ENCODE data around the gene CLEC4E.
"Not testable (repeated sequence)": the region's sequence is repeated elsewhere in the genome, so short reads cannot be mapped to it uniquely, and the experiment has no call there.

Gene CLEC4E

GRCh38 chr12:8532045-8532444 is 8.7 kb downstream of the CLEC4E start:
- no peak for DNase-seq

DNA sequence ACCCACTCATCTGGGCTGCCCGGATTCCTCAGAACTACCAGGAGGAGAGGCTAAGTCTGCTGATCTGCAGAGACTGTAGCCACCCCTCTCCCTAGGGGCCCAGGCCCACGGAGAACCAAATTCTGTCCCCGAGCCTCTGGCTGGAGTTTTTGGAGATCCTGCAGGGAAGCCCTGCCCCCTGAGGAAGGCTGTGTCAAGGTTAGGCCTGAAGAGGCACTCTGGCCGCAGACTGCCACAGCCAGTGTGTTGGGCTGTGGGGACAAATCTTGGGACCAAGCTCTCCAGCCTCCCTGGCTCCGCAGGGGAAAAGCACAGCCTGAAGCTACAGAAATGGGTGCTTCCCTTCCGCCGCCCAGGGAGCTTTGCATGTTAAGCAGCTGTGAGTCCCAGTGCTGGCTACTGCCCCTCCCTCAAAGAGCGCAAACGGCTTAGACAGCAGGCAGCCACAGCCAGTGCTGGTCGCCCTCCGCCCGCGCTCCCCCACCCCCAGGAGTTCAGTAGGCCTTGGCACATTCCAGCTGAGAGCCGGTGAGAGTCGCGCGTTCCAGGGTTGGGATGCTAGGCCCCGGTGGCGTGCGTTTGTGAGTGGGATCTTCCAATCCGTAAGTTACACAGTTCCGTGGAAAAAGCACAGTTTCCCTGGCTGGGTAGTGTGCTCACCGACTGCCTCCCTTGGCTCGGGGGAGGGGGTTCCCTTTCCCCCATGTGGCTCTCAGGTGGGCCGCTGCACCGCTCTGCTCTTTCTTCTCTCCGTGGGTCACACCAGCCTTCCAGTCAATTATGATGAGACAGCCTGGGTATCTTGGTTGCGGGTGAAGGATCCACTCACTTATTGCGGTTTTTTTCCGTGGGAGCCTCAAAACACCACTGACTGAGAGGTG is 13.2 kb downstream of the CLEC4E start:
- DNase-seq: no peak

- no peak for DNase-seq
Observed at GRCh38 chr12:8519171-8519570, 21.5 kb downstream of the CLEC4E start.

DNA sequence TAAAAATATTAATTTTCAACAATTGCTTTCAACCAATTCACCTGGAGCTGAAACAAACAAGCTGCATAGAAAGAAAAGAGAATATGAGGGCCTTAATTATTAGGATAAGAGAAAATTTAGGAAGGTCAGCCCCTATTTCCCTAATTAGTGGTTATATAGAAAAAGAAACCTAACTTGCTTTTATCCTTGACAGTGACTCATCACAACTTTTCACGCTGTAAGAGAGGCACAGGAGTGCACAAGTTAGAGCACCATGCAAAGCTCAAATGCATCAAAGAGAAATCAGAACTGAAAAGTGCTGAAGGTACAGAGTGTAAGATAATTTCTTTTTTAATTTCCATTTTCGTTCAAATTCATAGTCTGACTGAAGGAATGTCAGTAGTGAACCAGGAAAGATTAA is 22.7 kb downstream of the CLEC4E start:
- DNase-seq: no peak

- DNase-seq: no peak
Observed at GRCh38 chr12:8513256-8513655, 27.4 kb downstream of the CLEC4E start, which contains the start of gene CLEC4D. TSS of gene CLEC4D (plus strand) at chr12:8513503. CDS start at chr12:8513733, 230 bp downstream.

DNA sequence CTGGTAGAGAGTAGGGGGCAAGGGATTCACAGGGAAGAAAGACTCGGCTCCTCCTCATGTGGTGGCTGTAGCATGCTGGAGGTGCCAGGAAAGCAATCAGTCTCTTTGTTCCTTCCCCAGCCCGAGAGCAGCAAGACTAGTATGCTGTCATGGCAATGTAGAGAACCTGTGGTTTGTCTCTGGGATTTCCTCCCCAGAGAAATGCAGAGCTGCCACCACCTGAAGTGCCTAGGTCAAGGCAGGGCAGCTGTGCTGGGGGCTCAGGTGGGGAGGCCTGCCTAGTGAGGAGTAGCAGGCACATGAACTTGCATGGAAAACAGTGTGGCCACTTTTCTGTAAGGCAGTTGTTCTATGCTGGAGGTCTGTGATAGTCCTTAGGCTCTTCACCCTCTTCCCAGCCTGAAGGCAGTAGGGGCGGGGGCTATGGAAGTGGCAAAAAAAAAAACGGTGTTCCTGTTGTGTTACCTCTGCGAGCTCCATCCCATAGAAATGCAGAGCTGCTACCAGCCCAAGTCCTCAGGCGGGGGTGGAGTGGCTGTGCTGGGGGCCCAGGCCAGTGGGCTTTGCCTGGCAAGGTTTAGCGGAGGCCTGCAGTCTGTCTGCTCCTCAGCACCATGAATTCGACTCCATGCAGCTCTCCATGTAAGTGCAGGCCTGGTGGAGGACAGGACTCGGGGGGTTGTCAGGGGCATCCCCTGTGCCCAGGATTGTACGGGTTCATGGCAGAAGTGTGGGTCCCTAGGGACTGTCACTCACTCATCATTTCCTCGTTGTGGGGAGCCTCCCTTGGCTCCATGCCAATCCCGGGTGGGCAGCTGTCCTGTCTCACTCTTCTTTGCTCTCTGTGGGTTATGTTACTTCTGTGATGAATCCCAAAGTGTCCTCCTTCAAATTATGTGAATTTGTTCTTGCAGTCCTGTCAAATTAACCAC is 31.5 kb downstream of the CLEC4E start:
- DNase-seq: no peak

DNA sequence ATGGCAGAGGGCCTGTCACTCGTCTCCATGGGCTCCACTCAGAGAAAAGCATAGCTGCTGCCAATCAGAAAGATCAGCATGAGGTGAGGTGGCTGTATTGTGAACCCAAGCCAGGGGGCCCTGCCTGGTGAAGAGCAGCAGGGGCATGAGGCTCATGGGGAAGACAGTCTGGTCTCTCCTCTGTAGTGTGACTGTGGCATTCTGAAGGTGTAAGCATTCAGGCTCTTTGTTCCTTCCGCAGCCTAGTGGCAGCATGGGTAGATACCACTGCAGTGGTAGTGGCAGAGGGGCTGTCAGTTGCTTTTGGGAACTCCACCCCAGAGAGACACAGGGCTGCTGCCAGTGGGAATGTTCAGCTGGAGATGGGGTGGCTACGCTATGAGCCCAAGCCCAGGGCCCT is 32.5 kb downstream of the CLEC4E start:
- no peak for DNase-seq

- DNase-seq: no peak
Observed at GRCh38 chr12:8507596-8507995, 33.1 kb downstream of the CLEC4E start.

DNA sequence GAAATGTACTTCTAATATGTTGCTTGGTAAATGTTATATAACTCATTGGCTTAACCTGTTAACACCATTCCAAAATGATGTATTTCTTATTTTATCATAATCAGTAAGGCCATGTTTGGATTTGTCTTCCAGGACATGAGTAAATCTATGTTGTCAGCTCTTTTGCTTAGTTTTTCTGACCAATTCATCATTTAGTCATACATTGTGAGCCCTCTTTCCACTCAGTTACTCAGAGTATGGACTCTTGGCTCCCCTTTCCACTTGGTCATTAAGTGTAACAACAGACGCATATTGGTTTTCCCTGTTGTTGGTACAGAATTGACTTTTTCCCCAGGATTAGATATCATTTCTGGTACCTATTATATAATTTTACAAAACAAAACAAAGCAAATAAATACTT is 36.4 kb downstream of the CLEC4E start:
- DNase-seq: no peak

- DNase-seq: no peak
Observed at GRCh38 chr12:8501720-8502119, 39.0 kb downstream of the CLEC4E start.

DNA sequence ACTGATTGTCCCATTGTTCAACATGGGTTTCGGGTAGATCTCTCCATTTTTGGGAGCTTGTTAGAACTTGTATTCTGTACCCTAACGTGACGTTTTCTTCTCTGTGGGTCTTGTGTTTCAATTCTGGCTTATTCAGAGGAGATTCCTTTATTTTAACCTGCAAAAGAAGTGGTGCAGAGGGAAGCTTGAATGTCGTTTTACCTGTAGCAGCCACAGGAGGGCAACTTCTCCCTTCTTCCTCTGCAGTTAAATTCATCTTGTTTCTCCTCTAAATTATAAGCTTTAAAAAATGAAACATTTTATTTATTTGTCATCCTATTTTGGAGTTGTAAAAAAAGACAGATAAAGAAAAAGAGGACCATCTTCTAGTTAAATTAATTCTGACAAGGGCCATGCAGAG is 41.1 kb downstream of the CLEC4E start:
- DNase-seq: no peak

- not testable (repeated sequence) for DNase-seq
Observed at GRCh38 chr12:8496074-8496473, 44.6 kb downstream of the CLEC4E start.

DNA sequence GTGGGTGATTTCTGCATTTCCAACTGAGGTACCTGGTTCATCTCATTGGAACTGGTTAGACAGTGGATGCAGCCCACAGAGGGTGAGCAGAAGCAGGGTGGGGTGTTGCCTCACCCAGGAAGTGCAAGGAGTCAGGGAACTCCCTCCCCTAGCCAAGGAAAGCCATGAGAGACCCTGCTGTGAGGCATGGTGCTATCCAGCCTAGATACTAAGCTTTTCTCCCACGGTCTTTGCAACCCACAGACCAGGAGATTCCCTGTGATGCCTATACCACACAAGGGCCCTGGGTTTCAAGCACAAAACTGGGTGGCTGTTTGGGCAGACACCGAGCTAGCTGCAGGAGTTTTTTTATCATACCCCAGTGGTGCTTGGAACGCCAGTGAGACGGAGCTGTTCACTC is 45.0 kb downstream of the CLEC4E start:
- not testable (repeated sequence) for DNase-seq

GRCh38 chr12:8493084-8493483 is 47.6 kb downstream of the CLEC4E start:
- no peak for DNase-seq

GRCh38 chr12:8491646-8492530 is 48.8 kb downstream of the CLEC4E start:
- DNase-seq: no peak
